Activated CD4-positive, alpha-beta T cell treated with anti-CD3 and anti-CD28 coated beads, Interleukin-10, Interleukin-2, amounts not matched to agents 100 ng/mL and 50 ng/mL, durations not matched to agents 16 hours and 8 hours (primary cell): ENCODE measurements around the gene COMMD6.
"Not testable (repeated sequence)": the region's sequence is repeated elsewhere in the genome, so short reads cannot be mapped to it uniquely, and the experiment has no call there.

Source experiments
- DNase-seq: peaks from one replicate; pipeline ENCODE4 v3.0.0-alpha.2; 2020

COMMD6 gene

DNA sequence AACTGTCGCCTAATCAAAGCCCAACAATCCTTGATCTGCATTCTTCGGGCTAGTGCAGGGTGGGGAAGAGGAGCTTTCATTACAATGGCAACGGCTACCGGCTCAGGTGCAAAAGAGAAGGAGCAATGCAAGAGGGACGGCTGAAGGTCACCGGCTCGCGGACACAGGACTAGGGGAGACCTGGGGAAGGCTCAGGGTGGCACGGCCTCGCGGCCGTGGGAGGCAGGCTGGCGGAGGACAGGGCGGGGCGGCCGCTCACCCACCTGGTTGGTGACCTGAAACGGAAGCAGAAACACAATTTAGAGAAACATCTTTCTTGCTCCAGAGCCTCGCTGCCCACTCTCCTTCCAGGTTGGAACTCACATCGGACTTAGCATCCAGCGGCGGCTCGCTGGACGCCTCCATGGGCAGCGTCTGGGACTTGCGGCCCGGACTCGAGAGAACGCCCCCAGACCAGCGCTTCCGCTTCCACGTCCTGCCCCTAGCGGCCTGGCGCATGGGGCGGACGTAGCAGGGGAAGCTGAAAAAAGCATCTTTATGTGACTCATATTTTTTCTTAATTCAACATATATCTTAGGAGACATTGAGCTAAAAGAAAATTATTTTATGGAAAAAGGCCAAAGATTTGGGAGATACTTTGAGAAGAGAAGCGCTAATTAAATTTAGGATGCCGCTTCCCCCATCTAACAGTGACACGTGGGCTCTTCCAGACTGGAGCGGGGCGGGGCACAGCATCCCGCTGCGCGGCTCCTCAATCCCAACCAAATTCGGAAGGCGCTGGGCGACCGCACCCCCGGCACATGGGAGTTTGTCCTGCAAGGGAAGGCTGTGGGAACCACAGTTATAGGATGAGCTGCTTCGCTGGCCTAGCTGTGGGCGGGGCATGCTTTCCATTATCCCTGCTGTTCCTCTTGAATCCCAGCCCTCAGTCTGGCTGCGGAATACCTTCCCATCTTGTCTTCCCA lies at the start of gene COMMD6:
TSS of gene COMMD6 (minus strand) at position 441 of the 965 bp plus-strand sequence. CDS start at position 405, 36 bp downstream.
- peak; percentile 76 for DNase-seq

DNA sequence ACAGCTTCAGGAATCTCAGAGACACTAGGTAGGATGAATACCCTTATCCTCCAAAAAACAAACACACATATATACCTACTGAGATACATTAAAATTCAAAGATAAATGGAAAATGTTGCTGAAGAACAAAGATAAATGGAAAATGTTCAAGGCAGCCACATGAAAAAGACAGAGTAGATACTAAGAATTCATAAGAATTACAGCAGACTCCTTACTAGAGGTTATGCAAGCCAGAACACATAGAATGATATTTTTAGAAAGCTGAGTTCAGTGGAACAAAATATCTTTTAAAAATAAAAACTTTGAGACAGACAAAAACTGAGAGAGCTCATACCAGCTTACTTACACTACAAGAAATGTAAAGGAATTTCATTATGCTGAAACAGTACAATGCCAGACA lies 47.5 kb upstream of the COMMD6 start:
- no peak for DNase-seq

DNA sequence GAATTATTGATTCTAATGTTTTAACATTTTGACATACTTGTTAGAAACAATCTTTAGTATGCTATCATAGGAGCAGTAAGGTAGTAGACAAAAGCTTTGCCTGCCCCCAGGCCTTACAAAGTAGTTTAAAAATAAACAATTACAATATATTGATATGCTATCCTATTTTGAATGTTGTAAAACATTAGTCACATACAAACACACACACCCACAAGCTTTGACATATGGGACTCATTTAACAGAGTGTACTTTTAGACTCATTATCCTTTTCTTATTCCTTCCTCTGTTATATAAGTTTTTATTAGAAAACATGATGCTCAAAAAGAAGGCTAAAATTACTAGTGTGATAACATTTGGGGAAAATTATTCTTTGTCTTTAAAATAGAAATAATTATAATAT lies 45.5 kb upstream of the COMMD6 start:
- no peak for DNase-seq

DNA sequence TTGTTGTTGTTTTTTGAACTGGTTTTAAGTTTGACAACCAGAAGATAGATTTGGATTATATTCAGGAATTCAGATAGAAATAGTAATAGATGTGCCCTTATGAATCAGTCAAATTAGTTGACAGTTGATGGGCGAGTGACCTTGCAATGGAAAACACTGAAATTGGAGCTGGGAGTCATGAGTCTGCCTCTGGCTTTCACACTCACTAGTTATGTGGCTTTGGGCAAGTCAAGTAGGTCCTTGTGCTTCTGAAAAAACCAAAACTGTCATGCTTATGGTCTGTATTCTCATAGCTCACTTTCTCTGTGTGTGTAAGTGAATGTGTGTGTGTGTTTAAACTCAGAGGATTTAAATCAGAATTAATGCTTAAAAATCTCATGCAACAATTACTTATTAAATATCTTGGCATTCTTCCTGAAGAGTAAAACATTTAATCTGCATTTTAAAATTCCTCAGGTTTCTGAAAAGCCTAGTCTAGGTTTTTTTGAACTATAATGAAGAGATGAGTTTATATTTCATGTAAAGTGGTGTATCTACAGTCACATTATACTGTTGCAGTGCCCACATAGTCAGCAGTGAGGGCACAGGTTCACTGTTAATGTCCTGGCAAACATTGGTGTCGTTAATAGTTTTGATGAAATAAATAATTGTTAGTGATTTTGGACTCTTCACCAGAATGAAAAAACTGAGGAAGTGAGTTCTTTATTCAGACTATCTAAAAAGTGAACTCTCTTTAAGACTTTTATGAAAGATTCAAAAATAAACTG lies 44.4 kb upstream of the COMMD6 start:
- DNase-seq, result no peak

DNA sequence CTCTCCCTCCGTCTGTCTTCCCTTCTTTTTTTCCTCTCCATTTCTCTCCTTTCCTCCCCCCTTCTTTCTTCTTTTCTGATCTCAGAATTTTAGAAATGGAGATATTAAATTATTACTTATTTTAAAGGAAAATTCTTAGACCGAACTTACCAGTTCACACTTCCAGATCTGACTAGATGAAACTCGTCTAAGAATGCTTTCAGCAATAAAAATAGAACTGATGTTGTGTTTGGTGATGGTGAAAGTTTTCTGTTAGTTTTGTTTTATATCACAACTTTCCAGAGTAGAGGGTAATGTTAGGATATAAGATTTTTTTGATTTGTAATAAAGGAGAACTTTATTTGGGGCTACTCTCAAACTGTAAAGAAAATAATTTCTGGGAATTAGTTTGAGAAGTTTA lies 41.9 kb upstream of the COMMD6 start:
- peak; percentile 4 for DNase-seq

DNA sequence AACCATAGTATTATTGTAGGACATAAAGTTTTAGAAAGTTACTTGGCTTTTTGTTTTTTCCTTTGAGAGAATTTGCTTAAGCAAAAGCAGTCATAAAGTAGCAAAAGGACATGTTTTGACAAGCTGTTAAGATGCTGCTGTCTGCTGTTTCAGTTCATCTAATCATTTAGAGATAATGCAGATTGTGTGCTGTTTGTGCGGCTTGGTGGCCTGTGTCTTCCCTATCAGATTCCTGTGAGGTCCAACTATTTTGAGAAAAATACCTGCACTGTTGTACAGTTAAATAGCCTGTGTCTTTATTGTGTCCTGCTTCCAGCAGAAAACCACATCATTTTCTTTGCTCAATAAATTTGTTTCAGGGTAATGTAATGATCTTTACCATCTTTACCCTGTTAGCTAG lies 31.9 kb upstream of the COMMD6 start:
- no peak for DNase-seq

DNA sequence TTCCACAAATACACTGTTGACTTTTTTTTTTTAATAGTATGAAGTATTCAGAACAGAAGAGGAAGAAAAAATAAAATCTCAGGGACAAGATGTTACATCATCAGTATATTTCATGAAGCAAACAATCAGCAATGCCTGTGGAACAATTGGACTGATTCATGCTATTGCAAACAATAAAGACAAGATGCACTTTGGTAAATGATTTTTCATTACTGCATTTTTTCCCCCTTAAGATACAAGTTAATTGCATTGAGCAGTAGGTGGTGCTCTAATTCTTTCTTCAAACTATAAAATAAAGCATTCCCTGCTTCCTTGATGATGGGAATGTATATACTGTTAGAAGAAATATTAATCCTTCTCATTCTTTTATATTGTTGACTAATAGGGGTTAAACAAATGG lies 29.0 kb upstream of the COMMD6 start:
- DNase-seq, result no peak

DNA sequence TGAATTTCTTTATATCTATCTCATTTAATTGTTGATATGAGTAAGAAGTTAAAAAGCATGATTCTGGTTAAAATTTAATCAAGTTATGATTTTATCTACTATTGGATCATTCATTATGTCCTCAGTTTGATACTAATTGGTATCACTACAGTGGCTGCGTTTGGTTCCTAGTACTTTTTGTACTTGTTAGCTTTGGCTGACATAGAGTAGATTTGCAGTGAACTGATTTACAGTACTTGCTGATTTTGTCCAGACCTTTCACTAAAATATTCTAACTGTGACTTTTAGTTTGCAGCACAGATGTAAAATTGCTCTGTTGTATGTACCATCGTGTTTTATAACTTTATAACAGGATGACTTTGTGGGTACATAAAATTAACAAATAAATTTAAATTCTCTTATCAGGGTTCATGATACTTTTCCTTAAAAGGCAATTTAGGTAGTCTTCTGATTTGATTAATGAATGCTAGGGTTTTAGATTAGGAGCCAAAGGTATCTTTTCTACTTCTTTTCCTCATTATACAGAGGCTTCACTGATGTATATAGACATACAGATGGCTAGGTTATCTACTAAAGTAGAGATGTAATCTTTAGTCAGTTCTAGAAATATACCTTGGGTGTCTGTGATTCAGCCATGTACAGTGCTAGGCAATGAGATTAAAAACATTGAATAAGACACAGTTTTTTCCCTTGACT lies 20.7 kb upstream of the COMMD6 start:
- DNase-seq, result no peak

DNA sequence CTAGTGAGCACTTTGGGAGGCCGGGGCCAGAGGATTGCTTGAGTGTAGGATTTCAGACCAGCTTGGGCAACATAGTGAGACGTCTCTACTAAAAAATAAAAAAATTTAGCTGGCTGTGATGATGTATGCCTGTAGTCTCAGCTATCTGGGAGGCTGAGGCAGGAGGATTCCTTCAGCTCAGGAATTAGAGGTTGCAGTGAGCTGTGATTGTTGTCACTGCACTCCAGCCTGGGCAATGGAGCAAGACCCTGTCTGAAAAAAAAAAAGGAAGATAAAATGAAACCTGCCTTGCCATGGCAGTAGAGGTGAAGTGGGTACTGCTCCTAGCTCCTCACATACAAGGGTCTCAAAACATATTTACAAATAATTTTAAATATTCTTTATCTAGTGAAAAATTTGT lies 19.3 kb upstream of the COMMD6 start:
- DNase-seq, result no peak

DNA sequence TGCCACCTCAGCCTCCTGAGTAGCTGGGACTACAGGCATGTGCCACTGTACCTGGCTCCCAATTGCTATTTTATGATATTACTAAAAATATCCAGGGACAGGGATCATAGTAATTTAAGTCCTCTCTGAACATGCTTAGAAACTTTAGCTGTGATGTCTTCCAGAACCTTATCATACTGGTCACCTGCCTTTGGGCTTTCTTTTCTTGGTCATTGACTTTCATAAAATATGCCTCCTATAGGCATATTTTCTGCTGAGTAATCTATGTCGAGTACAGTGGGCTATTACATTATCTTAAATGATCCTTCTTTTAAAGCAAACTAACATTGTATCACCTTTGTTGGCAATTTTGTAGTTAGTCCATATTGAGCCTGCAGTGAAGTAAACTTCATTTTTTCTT lies 18.2 kb upstream of the COMMD6 start:
- DNase-seq, result no peak

DNA sequence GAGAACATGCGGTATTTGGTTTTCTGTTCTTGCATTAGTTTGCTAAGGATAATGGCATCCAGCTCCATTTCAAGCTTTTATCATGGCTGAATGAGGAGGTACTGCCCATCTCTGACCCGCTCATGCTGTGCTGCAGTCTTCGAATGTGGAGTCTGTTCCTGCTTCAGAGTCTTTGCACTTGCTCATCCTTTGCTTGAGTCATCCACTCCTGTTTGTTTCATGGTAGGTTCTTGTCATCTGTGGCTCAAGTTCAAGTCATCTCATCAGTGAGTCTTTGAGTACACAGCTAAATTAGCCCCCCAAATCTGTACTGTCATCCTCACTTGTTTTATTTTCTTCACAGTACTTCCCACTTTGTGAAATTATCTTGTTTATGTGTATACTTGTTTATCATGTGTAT lies 17.3 kb upstream of the COMMD6 start:
- peak; percentile 23 for DNase-seq

DNA sequence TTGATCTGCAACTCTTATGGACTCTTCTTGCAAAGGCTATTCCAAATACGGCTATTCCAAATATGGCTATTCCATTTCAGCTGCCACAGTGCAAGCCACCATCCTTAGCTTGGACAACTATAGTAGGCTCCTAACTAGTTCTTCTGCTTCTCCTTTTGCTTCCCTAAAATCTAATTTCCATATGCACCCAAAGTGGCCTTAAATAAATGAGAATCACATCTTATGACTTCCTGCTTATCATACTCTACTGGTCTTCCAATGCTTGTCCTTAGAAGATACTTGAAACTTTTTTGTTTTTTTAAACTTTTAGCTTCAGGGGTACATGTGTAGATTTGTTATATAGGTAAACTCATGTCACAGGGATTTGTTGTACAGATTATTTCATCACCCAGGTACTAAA lies 16.8 kb upstream of the COMMD6 start:
- DNase-seq, result no peak

DNA sequence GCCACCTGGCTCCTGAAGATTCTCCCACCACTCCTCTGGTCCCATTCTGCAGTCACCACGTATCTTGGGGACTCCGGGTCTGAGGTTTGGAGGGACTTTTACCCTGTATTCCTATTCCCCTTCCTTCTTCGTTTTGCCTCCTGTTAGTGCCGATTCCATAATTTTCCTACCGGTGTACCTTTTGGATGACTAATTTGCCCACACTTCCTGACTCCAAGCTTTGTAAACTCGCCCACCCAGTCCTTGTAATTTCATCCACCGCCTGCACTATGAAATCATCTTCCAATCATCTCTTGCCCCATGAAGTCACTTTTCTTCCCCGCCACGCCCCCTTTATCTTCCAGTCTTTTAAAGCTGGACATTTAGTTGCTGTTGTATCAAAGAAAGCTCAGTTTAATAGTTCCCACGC lies 12.5 kb upstream of the COMMD6 start:
- DNase-seq, result peak; percentile 18

DNA sequence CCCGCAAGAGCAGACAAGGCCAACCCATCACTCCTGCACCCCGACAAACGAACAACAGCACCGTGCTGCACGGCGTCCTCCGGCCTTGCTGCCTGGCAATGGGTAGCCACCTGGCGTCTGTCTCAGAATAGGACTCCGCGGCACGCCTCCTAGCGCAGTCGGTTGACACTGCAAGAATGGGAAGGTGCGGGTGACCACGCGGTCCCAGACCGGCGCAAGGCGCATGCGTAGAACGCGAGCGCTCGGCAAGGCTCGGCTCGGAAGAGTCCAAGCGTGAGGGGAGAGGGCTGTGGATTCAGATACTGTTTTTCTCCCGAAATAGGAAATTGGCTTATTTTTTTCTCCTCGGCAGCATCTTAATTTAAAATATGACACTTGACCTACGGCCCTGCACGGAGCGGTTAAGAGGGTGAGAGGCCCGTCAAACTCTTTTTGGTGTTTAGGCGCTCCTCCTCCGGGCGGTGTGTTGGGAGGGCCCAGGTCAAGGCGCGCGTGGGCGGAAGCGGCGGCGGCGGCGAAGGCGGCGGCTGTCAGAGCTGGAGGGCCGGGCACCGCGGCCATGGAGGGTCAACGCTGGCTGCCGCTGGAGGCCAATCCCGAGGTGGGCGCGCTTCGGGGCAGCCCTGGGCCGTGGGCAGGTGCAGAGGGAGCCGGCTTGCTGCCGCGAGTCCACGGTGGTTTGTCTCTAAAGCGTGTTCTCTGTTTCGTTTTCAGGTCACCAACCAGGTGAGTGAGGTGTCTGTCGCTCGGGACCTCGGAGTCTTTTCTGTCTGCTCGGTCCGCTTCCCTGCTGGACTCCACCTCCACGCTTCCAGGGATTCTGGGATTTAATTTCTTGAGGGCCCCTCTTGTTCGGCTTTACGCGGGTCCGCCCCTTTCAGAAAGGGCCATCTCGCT lies 11.9 kb upstream of the COMMD6 start, which contains the start of gene UCHL3:
TSS of gene UCHL3 (plus strand) at position 530 of the 897 bp plus-strand sequence. CDS start at position 560, 30 bp downstream.
- peak; percentile 98 for DNase-seq

DNA sequence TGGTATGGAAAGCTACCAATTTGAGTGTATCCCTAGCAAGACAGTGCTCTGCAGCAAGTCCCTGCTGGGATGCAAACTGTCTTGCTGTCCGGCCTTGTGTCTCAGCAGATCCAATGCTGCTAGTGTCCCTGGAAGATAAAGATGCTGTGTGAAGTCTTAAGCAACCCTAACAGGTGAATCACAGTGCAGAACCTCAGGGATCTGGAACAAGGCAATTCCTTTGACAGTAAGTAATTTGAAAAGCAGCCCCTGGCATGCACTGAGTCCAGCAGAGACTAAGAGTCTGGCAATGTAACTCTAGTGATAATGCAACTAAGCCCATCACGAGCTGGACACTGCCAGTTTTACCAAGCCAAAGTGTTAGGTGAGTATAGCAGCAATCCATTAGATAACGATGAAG lies 10.3 kb upstream of the COMMD6 start:
- no peak for DNase-seq

DNA sequence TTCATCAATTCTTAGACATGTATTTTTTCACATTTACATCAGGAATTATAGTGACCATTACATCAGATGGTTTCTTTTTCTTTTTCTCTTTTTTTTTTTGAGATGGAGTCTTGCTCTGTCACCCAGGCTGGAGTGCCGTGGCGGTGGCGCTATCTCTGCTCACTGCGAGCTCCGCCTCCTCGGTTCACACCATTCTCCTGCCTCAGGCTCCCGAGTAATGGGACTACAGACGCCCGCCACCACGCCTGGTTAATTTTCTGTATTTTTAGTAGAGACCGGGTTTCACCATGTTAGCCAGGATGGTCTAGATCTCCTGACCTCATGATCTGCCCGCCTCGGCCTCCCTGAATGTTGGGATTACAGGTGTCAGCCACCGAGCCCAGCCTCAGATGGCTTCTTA lies 7.7 kb upstream of the COMMD6 start:
- DNase-seq, result not testable (repeated sequence)

DNA sequence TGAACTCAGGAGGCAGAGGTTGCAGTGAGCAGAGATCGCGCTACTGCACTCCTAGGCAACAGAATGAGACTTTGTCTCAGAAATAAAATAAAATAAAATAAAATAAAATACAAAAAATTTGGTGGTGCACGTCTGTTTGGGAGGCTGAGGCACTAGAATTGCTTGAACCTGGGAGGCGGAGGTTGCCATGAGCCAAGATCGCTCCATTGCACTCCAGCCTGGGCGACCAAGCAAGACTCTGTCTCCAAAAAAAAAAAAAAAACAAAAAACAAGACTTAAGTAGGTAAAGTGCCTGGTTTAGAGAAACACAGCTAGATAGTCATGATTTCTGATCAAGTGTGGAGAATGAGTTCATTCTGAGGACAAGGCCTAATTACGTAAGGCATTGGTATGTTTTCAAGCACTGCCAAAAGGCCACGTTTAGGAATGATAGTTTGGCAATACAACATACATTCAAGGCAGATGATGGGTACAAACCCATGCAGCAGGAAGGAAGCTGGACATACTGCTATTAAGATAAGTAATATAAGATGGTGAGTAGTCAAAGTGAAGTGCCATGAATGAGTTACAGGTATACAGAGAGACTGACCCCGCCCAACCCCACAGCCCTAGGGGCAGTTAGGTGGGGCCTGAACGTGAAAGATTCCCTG lies 7.2 kb upstream of the COMMD6 start:
- DNase-seq, result no peak

DNA sequence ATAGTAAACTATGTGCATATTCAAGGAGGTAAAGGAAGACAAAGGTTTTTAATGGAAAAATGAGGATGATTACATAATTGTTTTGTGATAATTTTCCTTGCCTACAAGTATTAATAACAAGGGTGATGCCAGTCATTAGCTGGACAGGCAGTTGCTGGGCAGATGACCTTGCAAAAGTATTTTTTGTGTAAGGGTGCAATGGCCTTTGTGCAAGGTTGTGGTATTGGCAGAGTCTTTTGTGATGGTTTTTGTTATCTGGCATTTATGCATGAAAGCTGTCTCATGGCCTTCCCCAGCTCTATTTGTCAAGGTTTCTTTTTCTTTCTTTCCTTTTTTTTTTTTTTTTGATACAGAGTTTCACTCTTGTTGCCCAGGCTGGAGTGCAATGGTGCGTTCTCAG lies 4.3 kb upstream of the COMMD6 start:
- DNase-seq, result no peak

DNA sequence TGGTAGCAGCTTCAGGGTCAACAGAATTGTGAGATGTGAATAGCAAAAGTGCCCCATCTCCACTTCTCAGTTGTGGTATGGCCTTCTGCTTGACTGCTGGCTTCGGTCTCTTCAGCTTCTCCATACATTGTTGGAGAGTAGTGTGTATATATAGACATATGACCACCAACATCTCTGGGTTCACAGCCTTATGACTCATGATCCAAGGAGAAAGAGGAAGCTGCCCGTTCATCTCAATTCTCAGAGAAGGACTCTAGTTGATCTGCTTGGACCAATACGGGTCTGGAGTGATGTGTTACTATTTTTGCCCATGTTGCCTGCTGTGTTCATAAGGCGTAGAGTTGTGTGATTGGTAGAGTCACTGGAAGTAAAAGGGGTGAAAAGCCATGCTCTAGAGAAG lies 3.6 kb upstream of the COMMD6 start:
- no peak for DNase-seq

DNA sequence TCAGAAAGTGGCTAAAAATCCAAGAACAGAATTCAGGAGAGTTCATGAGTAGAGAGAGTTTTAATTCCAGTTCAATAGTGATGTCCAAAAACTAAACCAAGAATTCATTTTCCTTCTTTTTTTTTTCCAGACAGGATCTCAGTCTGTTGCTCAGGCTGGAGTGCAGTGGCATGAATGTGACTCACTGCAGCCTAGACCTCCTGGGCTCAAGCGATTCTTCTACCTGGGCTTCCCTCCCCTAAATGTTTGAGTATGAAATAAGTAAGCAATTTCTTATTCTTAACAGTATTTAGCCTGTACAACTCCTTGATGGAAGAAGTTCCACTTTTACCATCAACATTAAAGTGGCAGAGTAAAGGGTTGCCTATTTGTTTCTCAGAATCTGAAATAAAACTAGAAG lies 3.8 kb downstream of the COMMD6 start:
- DNase-seq, result no peak

DNA sequence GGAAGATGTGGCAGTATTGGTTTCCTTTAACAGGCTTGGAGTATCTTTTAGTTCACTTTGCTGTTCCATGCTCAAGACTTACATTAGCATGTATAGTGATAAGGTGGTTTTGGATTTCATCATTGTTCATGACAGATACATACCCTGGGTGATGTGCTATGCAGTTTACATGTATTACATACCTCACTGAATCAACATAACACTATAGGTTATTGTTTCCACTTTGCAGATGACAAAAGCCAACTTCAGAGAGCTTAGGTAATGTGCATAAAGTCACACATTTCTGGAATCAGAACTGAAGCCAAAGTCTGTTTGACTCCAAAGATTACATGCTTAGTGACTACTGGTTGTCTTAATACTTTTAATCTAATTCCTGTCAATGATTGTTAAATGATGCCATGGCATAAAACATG lies 7.1 kb downstream of the COMMD6 start:
- DNase-seq, result peak; percentile 4

DNA sequence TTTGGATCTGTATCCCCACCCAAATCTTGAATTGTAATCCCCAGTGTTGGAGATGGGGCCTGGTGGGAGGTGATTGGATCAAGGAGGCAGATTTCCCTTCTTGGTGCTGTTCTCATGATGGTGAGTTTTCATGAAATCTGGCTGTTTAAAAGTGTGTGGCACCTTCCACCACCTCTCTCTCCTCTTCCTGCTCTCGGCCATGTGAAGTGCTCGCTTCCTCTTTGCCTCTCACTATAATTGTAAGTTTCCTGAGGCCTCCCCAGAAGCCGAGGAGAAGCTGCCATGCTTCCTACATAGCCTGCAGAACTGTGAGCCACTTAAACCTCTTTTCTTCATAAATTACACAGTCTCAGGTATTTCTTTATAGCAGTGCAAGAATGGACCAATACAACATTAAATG lies 15.7 kb downstream of the COMMD6 start:
- no peak for DNase-seq
